IPS-18c (cell line): ENCODE data around the gene ARHGAP15.

Experiments
- H3K4me3 ChIP-seq: 2 replicates; pipeline ENCODE4 v1.7.0; 2013; ENCODE audit warnings: low read depth, mild to moderate bottlenecking, low read length, moderate library complexity; ENCODE audit not compliant: insufficient read depth
- H3K9me3 ChIP-seq: one replicate; pipeline ENCODE4 v1.6.1; 2013; ENCODE audit warnings: mild to moderate bottlenecking, low read length, moderate library complexity; ENCODE audit not compliant: control insufficient read depth, insufficient read depth

ARHGAP15 gene

DNA sequence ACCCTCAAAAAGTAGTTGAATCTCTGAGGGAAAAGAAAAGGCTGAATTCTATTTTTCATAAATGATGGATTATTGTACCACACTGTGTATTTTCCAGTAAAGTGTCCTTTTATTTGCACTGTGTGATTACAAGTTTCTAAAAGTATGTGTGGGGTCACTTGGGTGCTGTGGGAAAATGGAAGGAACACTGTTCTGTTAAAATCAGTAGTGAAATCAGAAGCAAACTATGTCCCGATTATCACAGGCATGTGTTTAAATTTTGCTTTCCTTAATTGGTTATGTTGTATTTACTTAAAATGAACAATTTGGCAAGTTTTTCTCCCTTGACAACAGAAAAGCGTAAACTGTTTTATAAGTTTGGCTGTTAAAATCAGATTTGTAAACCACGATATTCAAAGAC is 353.1 kb downstream of the ARHGAP15 start:
- Histone ChIP-seq H3K4me3 (no peak overlapping the region), H3K9me3 (no peaks in the 10 kb centered on the region)

DNA sequence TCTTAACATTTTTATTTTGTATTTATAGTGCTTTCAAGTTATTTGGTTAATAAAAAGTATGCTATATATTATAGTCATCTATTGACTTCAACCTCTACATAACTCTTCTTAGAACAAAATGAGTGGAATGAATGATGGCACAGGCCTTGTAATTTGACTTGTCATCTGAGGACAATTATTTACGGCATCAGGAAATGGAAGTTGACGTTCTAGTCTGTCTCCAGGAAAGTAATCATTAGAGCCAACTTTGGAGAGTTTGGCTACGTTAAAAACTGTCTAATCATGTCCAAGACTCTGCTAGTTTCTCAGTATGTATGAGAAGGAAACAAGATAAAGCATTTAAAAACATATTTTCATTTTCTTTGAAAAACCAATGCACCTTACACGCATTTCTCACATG is 353.6 kb downstream of the ARHGAP15 start:
- H3K9me3 ChIP-seq = no peaks in the 10 kb centered on the region
- no peak overlapping the region for H3K4me3 ChIP-seq

DNA sequence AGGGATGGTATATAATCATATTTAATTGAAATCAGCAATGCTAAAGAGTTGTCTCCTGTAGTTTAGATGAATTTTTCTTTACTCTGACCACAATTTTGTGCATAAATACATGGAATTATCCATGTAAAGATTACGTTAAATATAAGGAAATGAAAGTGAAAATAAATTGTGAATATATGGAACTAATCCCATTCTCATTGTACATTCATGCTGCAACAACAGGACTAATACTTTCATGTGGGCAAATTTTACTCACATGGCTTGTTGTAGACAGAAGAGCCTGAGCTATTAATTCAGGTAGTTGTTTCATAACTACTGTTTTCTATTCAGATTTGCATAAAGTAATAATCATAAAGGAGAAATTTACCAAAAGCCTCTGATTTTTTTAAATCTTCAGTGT is 357.8 kb downstream of the ARHGAP15 start:
- no peak overlapping the region for H3K4me3 ChIP-seq
- H3K9me3 ChIP-seq = no peaks in the 10 kb centered on the region

GRCh38 chr2:143489145-143489544 is 359.9 kb downstream of the ARHGAP15 start:
- Histone ChIP-seq H3K9me3 (no peaks in the 10 kb centered on the region), H3K4me3 (no peak overlapping the region)

- no peaks in the 10 kb centered on the region for H3K9me3 ChIP-seq
- no peak overlapping the region for H3K4me3 ChIP-seq
These were observed 361.9 kb downstream of the ARHGAP15 start for GRCh38 chr2:143491131-143491530.

- H3K9me3 ChIP-seq = no peaks in the 10 kb centered on the region
- H3K4me3 ChIP-seq = no peak overlapping the region
These were observed 364.1 kb downstream of the ARHGAP15 start for GRCh38 chr2:143493339-143493738.

DNA sequence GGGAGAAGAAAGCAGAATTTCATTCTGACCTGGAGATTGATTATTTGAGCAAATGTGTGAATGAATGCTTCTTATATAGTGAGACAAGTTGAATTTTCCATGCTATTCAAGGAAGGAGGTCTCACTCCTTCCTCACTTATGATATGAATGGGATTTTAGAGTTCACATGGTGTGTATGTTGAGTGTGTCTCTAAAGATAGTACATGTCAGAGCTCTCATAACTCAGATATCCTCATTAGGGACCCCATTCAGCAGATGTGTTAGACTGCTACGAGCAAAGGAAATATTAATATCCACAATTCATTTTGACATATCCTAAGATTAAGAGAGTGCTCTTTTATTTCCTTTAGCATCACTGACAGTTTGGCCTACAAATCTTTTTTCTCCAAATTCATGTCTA is 368.5 kb downstream of the ARHGAP15 start:
- H3K9me3 ChIP-seq = no peaks in the 10 kb centered on the region
- no peak overlapping the region for H3K4me3 ChIP-seq

DNA sequence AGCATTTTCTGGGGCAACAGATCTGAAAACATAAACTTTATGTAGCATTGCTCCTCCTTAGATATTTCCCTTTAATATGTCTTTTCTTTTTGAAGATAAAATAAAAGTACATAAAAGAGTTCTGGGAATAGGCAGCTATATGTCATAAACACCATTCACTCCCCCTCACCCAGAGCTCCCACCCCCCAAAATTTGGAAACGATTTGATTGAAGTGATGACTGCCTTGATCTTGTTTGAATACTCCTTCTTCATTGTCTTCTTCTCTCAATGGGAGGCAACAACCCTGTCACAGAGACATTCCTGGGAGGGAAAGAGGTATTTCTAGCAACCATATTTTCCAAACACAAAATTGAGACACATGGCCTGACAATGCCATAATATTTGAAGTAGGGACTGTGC is 369.3 kb downstream of the ARHGAP15 start:
- no peak overlapping the region for H3K4me3 ChIP-seq
- no peaks in the 10 kb centered on the region for H3K9me3 ChIP-seq

DNA sequence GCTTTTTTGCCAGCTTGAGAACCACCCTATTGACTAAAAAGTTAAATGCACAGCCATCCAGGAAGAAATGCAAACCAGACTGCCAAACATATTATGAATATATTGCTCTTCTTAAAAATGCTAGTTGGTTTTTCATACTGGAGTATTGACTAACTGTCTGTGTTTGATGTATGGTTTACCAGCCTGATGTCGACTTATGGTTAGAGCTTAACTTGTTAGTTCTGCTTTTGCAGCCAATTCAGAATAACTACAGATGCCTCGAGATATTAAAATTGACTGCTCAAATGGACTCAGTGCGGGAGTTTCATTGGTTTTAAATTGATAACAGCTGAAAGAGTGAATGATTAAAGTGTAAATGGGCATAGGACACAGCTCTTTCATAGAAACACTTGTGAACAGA is 369.8 kb downstream of the ARHGAP15 start:
- H3K9me3 ChIP-seq = no peaks in the 10 kb centered on the region
- H3K4me3 ChIP-seq = no peak overlapping the region

DNA sequence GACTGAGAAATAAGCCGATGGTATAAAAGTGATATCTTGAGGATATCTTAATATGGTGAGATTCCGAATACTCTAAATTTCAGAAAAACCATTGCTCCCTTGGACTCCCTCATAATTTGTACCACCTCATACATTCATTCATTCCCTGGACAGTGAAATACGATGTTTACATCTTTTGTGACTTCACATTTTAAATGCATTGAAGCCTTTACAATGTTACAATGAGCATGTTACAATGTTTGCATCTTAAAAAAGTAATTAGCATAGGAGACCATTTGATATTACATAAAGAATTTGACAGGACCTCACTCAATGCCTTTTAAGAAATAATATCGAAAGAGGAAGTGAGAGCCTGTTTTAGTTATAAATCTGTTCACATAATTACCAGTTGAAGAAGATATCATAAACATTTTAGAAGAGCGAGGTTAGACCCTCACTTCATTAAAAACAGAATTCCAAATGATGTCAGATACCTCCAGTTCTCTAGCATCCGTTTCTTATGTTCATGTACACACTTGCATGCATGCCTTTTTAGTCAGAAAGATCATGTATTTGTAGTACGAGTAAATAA is 372.0 kb downstream of the ARHGAP15 start:
- Histone ChIP-seq H3K4me3 (no peak overlapping the region), H3K9me3 (no peaks in the 10 kb centered on the region)

GRCh38 chr2:143503280-143503679 is 374.1 kb downstream of the ARHGAP15 start:
- no peak overlapping the region for H3K4me3 ChIP-seq
- no peaks in the 10 kb centered on the region for H3K9me3 ChIP-seq

DNA sequence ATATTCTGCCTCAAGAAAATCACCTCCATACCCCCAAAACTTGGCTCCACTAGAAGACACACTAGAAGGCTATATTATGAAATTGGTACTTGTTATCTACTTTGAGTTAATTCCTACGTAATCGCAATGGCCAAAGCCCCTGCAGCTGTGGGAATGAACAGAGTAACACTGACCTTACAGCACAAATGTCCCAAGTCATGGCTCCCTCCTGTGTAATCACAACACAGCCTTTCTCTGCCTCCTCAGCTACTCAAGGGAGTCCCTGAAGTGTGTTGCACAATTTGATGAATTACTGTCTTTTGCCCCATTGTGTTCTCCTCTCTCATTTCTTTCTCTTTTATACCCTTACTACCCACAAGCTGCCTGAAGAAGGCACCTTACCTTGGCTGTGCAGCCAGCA is 375.2 kb downstream of the ARHGAP15 start:
- Histone ChIP-seq H3K4me3 (no peak overlapping the region), H3K9me3 (no peaks in the 10 kb centered on the region)

GRCh38 chr2:143505542-143505941 is 376.3 kb downstream of the ARHGAP15 start:
- Histone ChIP-seq H3K9me3 (no peaks in the 10 kb centered on the region), H3K4me3 (no peak overlapping the region)

DNA sequence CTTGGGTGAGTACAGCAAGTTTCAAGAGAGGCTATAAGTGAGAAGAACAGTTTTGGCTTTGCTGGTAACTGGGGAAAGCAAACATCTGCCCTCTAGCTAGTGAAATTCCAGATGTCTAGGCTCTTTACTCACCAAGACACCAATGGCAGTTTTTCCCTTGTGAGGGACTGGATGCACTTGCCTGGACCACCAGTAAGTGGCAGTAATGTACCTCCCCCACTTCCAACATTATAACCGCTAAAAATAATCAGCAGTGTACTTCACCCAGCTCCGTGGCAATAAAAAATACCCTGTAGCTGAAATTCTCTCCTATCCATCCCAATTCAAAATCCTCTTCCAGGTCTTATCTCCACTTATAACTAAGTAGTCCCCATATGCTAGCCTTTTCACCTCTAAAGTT is 383.9 kb downstream of the ARHGAP15 start:
- Histone ChIP-seq H3K9me3 (no peaks in the 10 kb centered on the region), H3K4me3 (no peak overlapping the region)

DNA sequence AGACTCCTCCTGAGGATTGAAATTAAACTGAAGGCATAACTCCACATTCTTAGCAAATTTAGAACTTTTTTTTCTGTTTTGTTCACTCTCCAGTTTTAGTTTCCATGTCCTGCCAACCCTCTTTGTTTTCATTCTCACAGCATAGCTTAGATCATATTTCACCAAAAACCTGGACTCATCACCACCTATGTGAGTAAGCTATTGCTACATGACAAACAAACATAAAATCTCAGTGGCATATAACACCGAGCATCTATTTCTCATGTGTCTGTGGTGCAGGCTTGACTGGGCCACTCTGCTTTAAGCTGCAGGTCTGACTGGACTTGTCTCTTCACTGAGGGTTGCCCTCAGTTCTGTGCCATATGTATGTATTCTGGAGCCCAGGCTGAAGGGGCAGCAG is 385.2 kb downstream of the ARHGAP15 start:
- Histone ChIP-seq H3K9me3 (no peaks in the 10 kb centered on the region), H3K4me3 (no peak overlapping the region)

GRCh38 chr2:143515318-143515717 is 386.1 kb downstream of the ARHGAP15 start:
- no peaks in the 10 kb centered on the region for H3K9me3 ChIP-seq
- H3K4me3 ChIP-seq = no peak overlapping the region

DNA sequence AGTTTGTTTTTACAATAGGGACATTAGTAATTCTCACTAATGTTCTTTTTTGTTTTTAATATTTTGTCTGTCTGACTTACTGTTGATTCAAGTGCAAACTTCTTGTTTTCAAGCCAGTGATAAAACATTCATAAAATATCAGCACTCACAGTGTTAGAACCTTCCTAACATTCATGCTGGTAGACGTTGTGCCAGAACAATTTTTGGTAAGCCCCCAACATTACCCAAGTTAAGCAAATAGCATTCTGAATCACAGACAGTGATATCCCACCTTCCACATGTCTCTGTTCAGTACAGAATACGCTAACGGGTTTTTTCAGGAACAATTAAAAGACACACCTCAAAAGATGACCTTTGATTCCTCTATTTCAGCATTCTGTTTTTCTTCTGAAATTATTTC is 390.3 kb downstream of the ARHGAP15 start:
- H3K9me3 ChIP-seq = no peaks in the 10 kb centered on the region
- H3K4me3 ChIP-seq = no peak overlapping the region

- Histone ChIP-seq H3K9me3 (no peaks in the 10 kb centered on the region), H3K4me3 (no peak overlapping the region)
These were observed 392.2 kb downstream of the ARHGAP15 start for GRCh38 chr2:143521396-143521795.

GRCh38 chr2:143522699-143523098 is 393.5 kb downstream of the ARHGAP15 start:
- Histone ChIP-seq H3K4me3 (no peak overlapping the region), H3K9me3 (no peaks in the 10 kb centered on the region)
